SU-DHL-6 (cell line): ENCODE measurements around the gene B3GALT6.

Experiments used
- CTCF ChIP-seq: fragments of 200-600 bp; sonication (generic); IDR thresholded peaks from one replicate; pipeline ENCODE4 v1.5.1; 2017; ENCODE audit warnings: antibody characterized with exemption, mild to moderate bottlenecking, low read length, moderate library complexity; ENCODE audit not compliant: insufficient read depth, poor library complexity, severe bottlenecking
- EZH2phosphoT487 ChIP-seq: fragments of 200-600 bp; sonication (generic), shearing (Covaris generic); conservative IDR thresholded peaks from 2 replicates; pipeline ENCODE4 v1.6.1; 2018; ENCODE audit warnings: mild to moderate bottlenecking, antibody characterized with exemption, low read length, moderate library complexity, mixed read lengths

GRCh38 chr1:1235016-1235744 is 3.1 kb downstream of the B3GALT6 start:
- TF ChIP-seq CTCF (no peak), EZH2phosphoT487 (no peak)
